HL-60/S4 treated with phorbol 12-myristate 13-acetate at 8.2 ng/mL for 4 days and 3 days (cell line): ENCODE results near the gene MAN2A1.

Source experiments
- in situ Hi-C: fragments of 300-500 bp; cut with MboI; formaldehyde crosslinking; loops from 2 replicates; pipeline ENCODE4 v1.15.0; 2022; ENCODE audit warnings: low sequenced_read_pairs

Gene MAN2A1

DNA sequence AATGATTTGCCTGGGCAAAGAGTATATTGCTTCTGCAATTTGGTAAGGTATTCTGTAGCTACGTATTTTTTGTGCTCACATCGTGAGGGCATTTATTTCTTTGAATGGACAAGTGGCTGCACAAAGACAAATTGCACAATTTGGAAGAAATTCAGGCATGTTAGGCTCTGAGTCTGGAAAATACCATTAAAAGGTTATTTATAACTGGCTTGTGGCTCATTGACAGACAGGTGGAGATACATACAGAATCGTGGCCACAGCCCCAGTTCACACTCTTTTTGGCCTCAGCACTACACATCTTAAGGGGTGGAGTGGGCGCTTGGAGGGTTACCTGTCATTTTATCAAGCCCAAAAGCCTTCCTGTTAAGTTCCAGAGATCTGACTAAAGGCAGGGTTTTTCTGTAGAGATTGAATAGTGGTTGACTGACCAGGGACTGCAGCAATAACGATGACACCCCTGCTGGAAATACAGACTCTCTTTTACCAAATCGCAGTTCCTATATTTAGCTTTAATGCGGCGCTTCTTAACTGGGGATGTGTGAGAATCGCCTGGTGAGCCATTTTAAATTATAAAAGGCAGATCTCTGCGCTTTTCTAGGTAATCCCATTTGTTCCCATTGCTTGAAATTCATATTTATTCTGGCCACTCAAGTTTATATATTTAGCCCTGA is 14.7 kb downstream of the MAN2A1 start:
- in situ Hi-C loops: no loop called here

DNA sequence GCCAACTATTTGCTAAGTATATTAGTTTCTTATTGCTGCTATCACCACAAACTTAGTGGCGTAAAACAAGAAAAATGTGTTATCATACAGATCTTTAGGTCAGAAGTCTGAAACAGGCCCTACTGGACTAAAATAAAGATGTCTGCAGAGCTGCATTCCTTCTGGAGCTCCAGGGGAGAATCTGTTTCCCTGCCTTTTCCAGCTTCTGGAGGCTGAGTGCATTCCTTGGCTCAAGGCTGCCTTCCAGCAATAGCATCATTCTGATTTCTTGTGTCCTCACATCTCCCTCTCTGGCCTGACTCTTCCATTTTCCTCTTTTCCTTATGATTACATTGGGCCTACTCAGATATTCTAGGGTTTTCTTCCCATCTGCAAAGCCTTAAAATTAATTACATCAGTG is 15.9 kb downstream of the MAN2A1 start:
- in situ Hi-C loops: no loop called here

DNA sequence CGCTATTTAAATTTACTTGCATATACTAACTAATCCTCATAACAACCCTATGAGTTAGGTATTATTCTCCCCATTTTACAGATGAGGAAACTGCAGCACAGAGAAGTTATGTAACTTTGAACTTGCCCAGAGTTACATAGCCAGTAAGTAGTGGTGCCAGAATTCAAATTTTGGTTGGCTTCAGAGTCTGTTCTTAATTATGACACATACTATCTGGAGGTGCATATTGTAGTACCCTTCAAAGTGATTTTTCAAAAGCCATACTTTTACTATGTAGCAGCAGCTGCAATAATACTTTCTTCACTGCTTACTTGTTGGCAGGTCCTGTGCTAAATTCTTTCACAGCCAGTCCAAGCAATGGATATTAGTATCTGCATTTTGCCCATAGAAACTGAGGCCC is 16.4 kb downstream of the MAN2A1 start:
- in situ Hi-C loops: no loop called here

DNA sequence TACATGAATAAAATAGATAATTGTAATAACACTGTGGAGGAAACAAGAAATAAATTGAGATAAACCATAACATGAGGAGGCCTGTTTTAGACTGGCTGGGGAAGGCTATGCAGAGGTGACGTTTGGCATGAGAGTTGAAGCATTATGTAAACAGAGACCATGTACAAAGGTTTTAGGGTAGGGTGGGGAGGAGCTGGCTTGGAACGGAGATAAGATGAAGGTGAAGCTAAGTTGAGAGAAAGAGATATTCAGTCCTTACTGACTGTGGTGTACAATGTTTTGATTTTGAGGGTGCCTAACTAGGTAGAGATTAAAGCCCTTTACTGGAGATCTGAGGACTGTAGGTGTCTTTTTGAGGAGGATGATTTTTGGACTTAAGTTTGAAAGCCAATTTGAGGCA is 17.8 kb downstream of the MAN2A1 start:
- in situ Hi-C loops: no loop called here

DNA sequence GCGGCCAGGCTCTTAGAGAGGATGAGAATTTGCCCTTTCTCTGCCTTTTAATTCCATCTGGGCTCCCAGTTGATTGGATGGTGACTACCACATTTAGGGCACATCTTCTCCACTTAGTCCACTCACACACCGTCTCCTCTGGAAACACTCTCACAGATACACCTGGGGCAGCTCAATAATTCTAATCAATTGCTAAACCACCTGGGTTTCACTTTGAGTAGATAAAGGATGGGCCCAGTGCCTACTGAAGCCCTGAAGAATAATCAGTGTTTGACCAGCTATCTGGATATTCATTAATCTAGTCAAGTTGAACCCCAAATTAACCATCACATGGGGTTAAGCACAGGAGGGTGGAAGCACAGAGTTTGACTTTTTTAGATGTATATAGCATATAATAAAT is 19.1 kb downstream of the MAN2A1 start:
- in situ Hi-C loops: no loop called here

DNA sequence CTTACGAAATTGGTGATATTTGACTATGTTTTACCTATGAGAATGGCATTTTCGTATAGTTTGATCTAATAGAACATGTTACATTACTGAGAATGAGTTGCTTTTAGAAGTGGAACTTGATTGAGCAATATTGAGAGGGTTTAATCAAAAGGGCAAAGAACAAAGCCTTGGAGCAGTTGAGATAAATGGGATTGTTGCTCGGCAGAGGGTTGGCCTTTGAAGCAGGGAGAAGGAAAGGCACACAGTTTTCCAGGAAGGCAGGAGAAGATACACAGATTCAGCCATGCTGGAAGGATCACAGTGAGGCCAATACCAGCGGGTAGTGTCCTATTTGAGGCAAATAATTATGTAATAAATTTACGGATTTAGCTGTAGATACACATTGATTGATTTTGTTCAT is 19.5 kb downstream of the MAN2A1 start:
- in situ Hi-C loops: no loop called here

DNA sequence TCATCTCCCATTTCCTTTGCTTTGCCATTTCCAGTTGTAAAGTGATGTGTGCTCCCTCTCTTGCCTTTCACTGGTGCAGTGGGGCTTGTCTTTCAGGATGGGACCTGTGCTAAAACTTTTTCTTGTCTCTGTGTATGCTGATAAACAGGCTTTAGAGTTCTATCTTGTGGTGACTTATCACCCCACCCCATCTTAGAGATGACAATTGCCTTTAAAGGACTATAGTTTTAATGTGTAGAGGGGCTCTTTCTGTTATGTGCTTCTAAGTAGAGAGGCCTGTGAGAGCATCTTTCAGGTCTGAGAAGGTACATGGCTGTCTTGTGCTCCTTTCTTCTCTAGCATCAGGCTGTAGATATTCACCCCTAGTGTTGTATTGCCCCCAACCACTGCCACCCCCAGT is 21.9 kb downstream of the MAN2A1 start:
- in situ Hi-C loops: no loop called here

DNA sequence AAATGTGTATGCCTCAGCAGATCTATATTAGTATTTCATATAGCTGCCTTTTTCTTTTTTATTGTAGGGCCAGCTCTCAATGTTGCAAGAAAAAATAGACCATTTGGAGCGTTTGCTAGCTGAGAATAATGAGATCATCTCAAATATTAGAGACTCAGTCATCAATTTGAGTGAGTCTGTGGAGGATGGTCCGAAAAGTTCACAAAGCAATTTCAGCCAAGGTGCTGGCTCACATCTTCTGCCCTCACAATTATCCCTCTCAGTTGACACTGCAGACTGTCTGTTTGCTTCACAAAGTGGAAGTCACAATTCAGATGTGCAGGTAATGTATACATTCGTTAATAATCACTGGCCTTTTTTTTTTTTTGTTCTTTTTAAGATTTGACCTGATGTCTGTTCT is 23.7 kb downstream of the MAN2A1 start:
- in situ Hi-C loops: no loop called here

DNA sequence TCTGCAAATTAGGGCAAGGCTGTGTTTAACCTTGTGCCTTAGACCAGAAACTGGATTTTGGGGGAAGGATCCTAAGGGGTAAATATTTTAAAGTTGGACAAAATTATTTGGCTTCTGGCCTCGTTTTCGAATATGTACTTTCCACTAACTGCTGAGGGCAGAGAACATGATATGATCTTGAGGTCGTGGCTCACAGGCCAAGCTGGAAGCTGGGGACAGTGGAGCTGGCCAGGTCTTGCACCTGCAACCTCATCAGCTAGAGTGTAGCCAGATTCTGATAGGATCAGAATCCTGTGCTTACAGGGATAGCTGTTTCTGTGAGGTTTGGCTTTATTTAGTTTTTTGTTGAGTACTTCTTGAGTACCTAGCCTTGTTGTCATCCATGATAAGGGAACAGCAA is 24.9 kb downstream of the MAN2A1 start:
- in situ Hi-C loops: no loop called here

DNA sequence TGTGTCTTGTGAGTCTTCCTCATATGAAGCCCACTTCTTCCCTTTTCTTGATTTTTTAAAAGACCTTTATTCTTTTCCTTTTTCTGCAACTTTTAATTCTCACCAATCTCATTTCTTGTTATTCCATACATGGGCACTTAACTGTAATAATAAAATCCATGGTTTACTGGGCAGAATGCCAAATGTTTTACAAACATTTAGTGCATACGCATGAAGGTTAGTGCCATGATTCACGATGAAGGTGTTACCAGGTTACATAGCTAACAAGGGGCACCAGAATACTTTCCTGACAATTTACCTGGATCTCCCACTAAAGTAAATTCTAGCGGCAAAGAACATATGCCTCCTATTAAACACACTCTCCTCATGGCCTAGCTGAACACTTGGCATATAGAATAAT is 28.5 kb downstream of the MAN2A1 start:
- in situ Hi-C loops: no loop called here

DNA sequence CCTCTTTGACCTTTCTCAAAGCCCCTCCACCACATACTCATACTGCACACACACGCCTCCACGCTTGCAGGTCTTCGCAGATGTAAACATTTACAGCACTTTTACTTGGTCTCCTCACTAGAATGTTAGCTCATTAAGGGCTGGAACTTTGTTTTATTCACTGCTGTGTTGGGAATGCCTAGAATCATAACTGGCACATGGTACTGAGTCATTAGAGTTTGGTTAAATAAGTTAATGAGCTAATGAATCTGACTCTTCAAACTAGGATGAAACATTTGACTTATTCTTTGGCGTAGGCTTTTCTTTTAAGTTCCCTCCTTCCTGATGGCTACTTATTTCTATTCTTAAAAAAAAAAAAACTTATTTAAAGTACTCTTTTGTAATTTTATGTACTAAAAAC is 28.9 kb downstream of the MAN2A1 start:
- in situ Hi-C loops: no loop called here

DNA sequence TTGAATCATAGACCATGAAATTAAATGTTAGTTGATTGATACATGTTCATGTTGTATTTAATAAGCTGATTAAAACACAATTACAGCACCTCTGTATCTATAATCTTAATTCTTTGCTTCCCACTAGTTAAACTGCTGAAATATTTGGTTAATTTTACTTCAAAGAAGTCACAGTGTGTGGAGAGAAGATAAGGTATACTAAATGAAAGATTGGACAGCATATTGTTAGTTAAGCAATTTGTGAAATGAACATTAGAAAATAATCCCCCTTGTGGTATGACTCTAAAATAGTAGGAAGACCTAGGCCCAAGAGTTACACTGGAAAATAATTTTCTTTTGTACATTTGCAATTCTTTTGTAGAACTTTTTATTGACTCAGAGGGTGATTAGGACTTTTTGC is 30.3 kb downstream of the MAN2A1 start:
- in situ Hi-C loops: no loop called here

DNA sequence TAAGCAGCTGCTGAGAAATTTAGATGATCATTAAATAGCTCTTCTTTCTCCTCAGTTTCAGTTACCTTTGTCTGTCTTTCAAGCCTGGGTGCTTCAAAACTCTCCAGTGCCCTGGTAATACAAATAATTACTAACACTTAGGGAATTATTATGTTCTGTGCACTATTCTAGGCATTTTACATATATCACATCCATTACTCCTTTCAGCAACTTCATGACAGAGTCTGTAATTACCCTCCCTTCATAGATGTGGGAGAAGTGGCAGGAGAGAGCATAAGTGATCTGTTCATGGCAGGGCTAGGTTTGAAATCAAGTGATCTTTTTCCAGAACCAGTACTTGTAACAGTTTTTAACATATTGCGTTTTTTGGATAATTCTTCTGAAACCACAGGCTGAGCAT is 32.0 kb downstream of the MAN2A1 start:
- in situ Hi-C loops: no loop called here

DNA sequence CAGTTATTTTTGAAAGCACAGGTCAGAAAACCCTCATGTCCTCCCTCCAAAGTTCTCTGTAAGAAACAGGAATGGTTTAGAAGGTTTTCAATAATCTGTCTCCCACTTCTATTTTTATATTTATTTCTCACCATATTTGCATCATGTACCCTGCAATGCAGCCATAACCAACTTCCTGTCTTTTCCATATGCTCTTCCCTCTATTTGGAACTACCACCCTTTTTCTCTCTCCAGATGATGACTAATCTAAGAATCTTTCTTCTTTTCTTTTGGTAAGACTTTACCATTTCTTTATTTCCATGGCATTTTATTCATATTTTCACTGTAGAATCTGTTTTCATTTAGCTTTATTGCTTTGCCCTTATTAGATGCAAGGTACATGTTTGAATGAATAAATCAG is 33.9 kb downstream of the MAN2A1 start:
- in situ Hi-C loops: no loop called here

DNA sequence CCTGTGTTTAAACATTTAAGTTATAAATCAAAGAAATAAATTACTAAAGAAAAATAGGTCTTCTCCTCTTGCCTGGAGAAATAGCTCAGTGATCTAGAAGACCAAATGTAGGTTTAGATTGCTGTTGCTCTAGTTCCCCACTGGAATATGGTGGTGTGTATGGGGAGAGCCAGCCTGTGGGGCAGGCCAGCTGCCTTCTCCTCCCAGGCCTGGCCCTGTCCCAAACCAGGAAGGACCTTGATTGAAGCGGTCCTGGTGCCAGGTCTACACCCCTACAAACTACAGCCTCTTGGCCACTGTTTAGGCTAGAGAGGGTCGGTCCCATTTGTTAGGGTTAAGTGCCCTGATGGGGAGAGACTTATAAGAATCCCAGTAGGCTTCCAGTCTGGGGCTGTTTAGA is 35.4 kb downstream of the MAN2A1 start:
- in situ Hi-C loops: no loop called here

DNA sequence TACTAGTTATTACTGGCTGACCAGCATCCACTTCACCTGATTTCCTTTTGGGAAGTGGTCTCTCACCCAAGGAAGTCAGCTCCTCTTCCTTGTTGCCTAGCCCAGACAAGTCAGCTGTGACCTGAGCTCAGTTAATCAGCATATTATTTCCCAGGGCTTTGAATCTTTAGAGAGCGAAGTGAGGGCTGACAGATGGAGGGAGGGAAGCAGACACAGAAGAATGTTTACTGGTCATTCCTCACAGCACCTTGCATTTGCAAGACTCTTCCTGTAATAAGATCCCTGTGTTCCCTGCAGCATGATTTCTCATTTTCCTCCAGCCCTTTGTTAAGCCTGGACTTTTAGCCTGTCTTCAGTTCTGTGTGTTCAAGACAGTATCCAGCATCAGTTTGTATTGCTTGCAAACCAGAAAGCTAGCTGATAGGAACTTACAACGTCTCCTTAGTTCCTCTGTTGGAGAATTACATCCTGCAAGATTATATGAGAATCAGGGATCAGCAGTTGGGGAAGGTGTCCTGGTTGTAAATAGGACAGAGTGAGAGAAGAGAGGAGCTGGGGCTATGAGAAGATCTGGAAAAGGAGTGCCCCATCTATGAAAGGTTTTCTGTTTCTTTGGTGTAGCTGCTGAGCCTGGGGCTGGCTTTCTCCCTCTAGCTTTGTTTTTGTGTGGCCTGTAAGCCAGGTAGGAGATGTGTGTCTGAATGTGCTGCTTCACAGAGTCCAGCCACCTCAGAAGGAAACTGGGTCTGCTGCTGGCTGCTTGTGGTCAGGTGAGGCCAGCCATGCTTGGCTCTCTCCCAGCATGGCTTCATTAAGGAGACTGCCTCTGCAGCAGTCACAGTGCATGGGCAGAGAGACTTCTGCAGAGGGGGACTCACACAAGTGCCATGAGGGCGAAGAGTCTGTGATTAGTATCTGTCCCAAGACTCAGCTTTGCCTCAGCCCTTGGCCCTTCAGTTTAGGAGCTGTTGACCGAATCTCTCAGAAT is 50.3 kb downstream of the MAN2A1 start:
- in situ Hi-C loops: no loop called here

DNA sequence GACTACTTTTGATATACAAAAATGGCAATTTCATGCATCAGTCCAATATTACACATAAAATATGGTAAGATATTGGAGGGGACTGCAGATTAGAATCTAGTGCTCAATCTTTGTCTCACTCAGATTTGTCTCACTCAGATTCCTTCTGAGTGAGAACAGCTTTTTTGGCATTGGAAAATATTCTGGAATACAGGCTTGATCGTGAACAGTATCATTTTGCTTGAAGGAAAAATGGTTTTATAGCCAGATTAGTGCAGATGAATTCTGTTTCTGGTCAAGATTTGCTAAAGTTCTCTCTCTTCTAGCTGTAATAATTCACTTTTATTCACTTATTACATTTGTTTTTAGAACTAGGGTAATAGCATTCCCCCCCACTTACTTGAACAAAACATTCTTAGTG is 51.2 kb downstream of the MAN2A1 start:
- in situ Hi-C loops: no loop called here

DNA sequence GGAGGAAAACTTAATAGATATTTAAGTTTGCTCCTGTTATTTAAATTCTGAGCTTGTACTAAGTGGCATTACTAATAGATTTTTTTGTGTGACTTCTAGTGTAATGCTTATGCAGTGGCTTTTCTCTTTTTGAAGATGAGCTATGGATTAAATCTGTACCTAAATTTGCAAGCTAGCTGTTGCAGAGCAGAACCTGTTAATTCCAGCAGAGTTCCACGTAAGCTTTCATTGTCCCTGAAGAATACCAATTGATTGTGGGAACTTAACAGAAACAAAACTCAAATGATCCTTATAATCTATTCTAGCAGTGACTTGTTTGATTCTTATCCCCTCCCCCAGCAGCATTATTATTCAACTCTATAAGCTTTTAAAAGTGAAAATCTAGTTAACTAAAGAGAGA is 51.7 kb downstream of the MAN2A1 start:
- in situ Hi-C loops: no loop called here

DNA sequence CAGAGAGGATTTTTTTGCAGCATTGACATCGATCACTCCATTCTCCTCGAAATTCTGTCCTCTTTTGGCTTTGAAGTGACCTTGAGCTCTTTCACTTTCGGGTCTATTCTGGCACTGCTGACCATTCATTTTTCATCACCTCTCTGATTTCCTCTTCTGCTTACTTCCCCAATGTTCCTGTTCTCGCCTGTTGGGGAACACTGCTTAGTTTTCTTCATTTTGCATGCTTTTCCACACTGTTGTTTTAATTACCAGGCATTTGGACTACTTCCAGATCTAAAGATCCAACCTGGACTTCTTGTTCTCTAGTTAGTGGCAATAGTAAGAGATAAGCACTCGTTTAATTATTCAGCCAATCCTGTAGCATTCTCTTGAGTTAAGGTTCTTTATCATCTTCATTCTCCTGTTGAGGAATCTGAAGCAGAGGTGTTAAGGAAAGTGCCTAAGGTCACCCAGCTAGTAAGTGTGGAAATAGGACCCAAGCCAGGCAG is 53.4 kb downstream of the MAN2A1 start:
- in situ Hi-C loops: no loop called here

DNA sequence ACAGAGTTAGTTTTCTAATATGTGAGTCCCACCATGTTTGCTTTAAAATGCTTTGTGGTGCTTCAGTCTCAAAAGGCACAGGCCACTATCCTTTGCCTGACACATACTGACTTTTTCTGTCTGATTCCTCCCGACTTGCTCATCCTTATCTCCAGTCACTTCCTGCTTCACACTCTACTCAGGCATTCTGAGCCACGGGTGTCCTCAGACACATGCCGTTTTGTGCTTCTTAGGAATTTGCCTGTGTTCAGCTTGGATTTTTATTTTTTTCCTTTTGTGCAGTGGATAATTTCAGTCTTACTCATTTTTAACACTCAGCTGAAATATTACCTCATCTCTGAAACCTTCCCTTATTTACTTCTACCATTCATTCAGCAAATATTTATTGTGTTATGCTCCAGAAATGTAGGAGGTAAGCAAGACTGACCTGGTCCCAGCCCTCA is 54.1 kb downstream of the MAN2A1 start:
- in situ Hi-C loops: no loop called here

DNA sequence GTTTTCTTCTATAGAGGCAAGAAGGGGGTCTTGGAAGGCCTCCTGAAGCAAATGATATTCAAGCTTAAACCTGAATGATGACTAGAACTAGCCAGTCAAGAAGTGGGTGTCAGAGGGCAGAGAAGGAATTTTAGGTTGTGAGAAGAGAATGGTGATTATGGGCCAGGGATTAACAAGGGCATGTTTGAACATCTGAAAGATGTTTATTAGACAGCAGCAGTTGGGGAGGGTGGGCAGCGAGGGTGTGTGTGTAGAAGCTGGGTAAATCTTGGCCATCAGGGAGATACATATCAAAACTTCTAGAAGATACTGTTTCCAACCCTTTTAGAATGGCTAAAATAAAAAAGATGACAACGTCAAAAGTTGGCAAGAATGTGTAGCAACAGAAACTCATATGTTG is 54.5 kb downstream of the MAN2A1 start:
- in situ Hi-C loops: no loop called here

DNA sequence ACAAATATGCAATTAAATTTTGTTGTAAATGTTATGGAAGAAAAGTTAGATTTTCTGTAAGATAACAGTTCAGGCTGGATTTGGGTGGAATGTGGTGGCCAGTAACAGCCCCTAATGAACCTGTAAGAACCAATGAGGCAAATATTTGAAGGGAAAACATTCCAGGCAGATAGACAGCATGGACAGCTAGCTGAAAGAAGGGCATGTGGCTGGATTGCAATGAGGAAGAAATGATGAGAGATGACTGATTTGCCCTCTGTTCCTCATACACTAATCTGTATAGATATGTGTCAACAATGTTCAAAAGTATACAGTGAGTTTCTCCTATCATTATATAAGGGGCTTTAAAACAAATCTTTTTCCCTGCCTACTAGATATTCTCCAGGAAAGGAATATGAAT is 58.8 kb downstream of the MAN2A1 start:
- in situ Hi-C loops: no loop called here
